Stimulated activated naive CD4-positive, alpha-beta T cell (primary cell): ENCODE results near the gene TRIM14.
A peak's percentile ranks its signal among the peaks of the same experiment; 100 is the strongest.

Experiments
- DNase-seq, 6 experiments: peaks; one replicate each; lab custom pipeline; 2025; lab: John Stamatoyannopoulos, UW

TRIM14 gene

GRCh38 chr9:98108531-98109031 lies 10.4 kb downstream of the TRIM14 start:
- DNase-seq = peak in 4 of 6 experiments; percentile 21 to 62 (median 56)

GRCh38 chr9:98107926-98108325 lies 11.1 kb downstream of the TRIM14 start:
- DNase-seq = peak in 1 of 6 experiments; percentile 12

GRCh38 chr9:98105006-98105405 lies 14.0 kb downstream of the TRIM14 start:
- DNase-seq = no peak

GRCh38 chr9:98104445-98104881 lies 14.6 kb downstream of the TRIM14 start:
- no peak for DNase-seq

GRCh38 chr9:98101868-98102273 lies 17.2 kb downstream of the TRIM14 start:
- peak; percentile 64 to 95 (median 84) for DNase-seq

GRCh38 chr9:98101416-98101815 lies 17.6 kb downstream of the TRIM14 start:
- DNase-seq = no peak

- no peak for DNase-seq
These were observed 18.6 kb downstream of the TRIM14 start for GRCh38 chr9:98100456-98100855.

GRCh38 chr9:98099898-98100297 lies 19.1 kb downstream of the TRIM14 start:
- peak in 2 of 6 experiments; percentile 11 to 33 for DNase-seq

GRCh38 chr9:98099346-98099745 lies 19.7 kb downstream of the TRIM14 start:
- no peak for DNase-seq

- peak in 2 of 6 experiments; percentile 12 to 25 for DNase-seq
These were observed 21.2 kb downstream of the TRIM14 start for GRCh38 chr9:98097836-98098235.

GRCh38 chr9:98096091-98096490 lies 22.9 kb downstream of the TRIM14 start:
- no peak for DNase-seq

- DNase-seq = no peak
These were observed 23.6 kb downstream of the TRIM14 start for GRCh38 chr9:98095401-98095800.

GRCh38 chr9:98094851-98095250 lies 24.2 kb downstream of the TRIM14 start:
- DNase-seq = no peak

GRCh38 chr9:98094316-98094715 lies 24.7 kb downstream of the TRIM14 start:
- no peak for DNase-seq

- peak in 5 of 6 experiments; percentile 14 to 60 (median 23) for DNase-seq
These were observed 26.4 kb downstream of the TRIM14 start for GRCh38 chr9:98092613-98092931.

GRCh38 chr9:98091735-98092612 lies 27.0 kb downstream of the TRIM14 start:
- no peak for DNase-seq

GRCh38 chr9:98090674-98091073 lies 28.3 kb downstream of the TRIM14 start:
- peak in 1 of 6 experiments; percentile 3 for DNase-seq

GRCh38 chr9:98087420-98088354 lies 31.3 kb downstream of the TRIM14 start:
- DNase-seq = peak in 3 of 6 experiments; percentile 12 to 46 (median 33)

GRCh38 chr9:98086461-98086860 lies 32.6 kb downstream of the TRIM14 start:
- no peak for DNase-seq

- no peak for DNase-seq
These were observed 33.1 kb downstream of the TRIM14 start for GRCh38 chr9:98085944-98086343.

GRCh38 chr9:98085058-98085457 lies 34.0 kb downstream of the TRIM14 start:
- no peak for DNase-seq

GRCh38 chr9:98084396-98084795 lies 34.6 kb downstream of the TRIM14 start:
- no peak for DNase-seq
